ES-I3 (cell line): ENCODE data around the gene INPP4B.

ENCODE experiments used
- H3K36me3 ChIP-seq: 2 replicates; pipeline ENCODE4 v1.6.1; 2013; ENCODE audit warnings: mild to moderate bottlenecking, low read length, control low read depth, moderate library complexity; ENCODE audit not compliant: insufficient read depth
- H3K4me1 ChIP-seq: 2 replicates; pipeline ENCODE4 v1.6.1; 2013; ENCODE audit warnings: mild to moderate bottlenecking, control low read depth, low read length; ENCODE audit not compliant: insufficient read depth
- H3K9ac ChIP-seq: 2 replicates; pipeline ENCODE4 v1.6.1; 2013; ENCODE audit warnings: low read depth, mild to moderate bottlenecking, low read length, moderate library complexity
- H3K9me3 ChIP-seq: 2 replicates; pipeline ENCODE4 v1.6.1; 2013; ENCODE audit warnings: mild to moderate bottlenecking, low read length, moderate library complexity; ENCODE audit not compliant: control insufficient read depth, insufficient read depth

Gene INPP4B

DNA sequence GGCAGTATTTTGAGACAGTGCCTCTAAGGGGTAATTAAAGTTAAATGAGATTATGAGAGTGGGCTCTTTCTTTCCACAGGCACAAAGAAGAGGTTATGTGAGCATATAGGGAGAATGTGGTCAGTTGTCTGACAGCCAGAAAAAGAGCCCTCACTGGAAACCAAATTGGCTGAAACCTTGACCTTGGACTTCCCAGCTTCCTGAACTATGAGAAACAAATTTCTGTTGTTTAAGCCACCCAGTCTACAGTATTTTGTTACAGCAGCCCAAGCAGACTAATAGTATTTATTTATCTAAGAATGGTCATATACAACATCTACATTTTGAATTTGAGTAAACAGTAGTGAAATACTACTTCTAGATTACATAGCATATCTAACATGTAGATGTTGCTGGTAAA is 736.0 kb downstream of the INPP4B start:
- no peak overlapping the region for H3K9ac ChIP-seq
- H3K9me3 ChIP-seq: no peaks in the 10 kb centered on the region
- no peaks in the 10 kb centered on the region for H3K4me1 ChIP-seq
- H3K36me3 ChIP-seq: no peaks in the 10 kb centered on the region

- Histone ChIP-seq H3K9me3 (no peaks in the 10 kb centered on the region), H3K36me3 (no peaks in the 10 kb centered on the region), H3K9ac (no peak overlapping the region), H3K4me1 (no peaks in the 10 kb centered on the region)
Measured at GRCh38 chr4:142104041-142104440, 742.1 kb downstream of the INPP4B start.

DNA sequence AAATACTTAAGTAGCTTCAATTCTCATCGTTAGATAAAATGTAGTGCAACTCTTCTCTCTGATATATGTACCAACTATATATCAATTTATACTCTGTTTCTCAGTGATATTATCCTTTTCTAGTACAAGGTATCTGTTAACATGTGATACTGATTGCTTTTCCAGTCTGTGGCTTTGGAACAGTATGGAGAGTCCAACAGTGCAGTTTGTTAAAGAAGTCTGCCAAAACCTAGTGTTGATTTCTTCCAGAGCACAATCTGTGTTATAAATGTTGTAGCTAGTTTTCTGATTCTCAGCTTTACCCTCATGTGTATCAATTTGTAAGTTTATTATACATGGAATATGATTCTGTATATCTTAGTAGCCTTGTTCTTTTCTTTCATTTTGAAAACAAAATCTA is 744.7 kb downstream of the INPP4B start:
- Histone ChIP-seq H3K4me1 (no peaks in the 10 kb centered on the region), H3K9me3 (no peaks in the 10 kb centered on the region), H3K9ac (no peak overlapping the region), H3K36me3 (no peaks in the 10 kb centered on the region)

GRCh38 chr4:142100941-142101340 is 745.2 kb downstream of the INPP4B start:
- H3K9me3 ChIP-seq: no peaks in the 10 kb centered on the region
- H3K36me3 ChIP-seq: no peaks in the 10 kb centered on the region
- H3K4me1 ChIP-seq: no peaks in the 10 kb centered on the region
- no peak overlapping the region for H3K9ac ChIP-seq

DNA sequence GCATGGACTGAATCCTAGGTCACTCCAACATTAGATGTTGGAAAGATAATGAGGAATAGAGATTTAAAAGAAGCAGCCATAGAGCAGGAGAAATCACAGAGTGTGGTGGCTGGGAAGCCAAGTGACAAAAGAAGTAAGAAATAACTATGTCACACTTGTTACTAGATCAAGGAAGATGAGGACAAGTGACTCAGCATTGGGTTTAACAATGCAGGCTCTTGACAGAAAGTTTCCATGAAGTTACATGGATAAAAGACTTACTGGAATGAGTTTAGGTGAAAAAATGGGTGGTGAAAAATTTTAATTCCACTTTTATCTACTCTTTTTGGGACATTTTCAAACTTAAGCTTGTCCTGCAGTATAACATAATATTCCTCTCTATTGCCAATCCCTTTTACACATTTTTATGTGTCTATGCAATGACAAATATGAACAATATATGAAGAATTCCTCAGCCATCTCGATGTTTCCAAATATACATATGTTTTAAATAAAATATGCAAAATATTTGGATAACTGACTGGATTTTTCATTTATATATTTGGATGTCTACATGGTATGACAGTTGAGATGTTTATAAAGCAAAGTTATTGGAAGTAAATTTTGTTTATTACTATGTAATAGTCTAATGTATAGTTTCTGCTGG is 747.1 kb downstream of the INPP4B start:
- H3K4me1 ChIP-seq: no peaks in the 10 kb centered on the region
- H3K9ac ChIP-seq: no peak overlapping the region
- H3K9me3 ChIP-seq: no peaks in the 10 kb centered on the region
- H3K36me3 ChIP-seq: no peaks in the 10 kb centered on the region

GRCh38 chr4:142098380-142098779 is 747.7 kb downstream of the INPP4B start:
- H3K9ac ChIP-seq: no peak overlapping the region
- H3K36me3 ChIP-seq: no peaks in the 10 kb centered on the region
- no peaks in the 10 kb centered on the region for H3K9me3 ChIP-seq
- no peaks in the 10 kb centered on the region for H3K4me1 ChIP-seq

DNA sequence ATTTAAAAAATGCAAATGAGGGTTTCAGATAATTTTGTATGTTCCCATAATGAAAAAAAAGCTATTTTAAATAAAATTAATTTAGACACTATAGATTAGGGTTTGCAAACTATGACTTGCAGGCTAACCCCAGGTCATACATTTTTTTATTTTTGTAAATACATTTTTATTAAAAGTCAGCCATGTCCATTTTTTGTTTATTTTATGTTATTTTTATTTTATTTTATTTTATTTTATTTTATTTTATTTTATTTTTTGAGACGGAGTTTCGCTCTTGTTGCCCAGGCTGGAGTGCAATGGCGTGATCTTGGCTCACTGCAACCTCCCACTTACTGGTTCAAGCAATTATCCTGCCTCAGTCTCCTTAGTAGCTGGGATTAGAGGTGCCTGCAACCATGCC is 749.1 kb downstream of the INPP4B start:
- no peaks in the 10 kb centered on the region for H3K9me3 ChIP-seq
- no peaks in the 10 kb centered on the region for H3K4me1 ChIP-seq
- H3K36me3 ChIP-seq: no peaks in the 10 kb centered on the region
- no peak overlapping the region for H3K9ac ChIP-seq

DNA sequence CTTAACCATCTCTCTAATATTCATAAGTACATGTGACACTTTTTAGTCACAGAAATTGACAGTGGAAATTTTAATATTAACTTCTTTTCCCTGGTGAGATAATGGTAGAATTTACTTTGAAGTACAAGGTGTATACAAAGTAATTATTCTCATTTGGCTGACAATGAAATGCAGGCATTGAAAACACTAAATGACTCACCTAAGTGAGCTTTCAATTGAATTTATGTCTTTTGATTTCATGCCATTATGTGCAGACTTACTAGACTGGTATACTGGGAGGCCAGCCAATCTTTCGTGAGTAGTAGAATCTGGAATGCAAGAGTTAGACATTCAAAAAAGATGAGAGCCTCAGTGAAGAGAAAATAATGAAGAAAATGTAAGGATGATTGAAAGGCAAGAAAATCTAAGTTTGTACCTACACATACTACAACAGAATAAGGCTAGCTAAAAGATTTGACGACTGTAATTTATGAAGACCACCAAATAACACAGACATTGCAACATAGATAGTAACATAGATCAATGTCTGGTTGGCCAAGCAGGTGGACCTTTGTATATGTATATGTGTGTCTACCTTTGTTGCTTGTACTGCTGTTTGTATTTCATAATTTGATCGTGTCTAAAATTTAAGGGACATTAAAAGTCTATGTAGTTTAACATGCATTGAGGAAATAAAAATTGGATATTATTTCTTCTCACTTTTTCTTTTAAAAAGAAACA is 750.1 kb downstream of the INPP4B start:
- H3K9me3 ChIP-seq: no peaks in the 10 kb centered on the region
- no peaks in the 10 kb centered on the region for H3K36me3 ChIP-seq
- H3K4me1 ChIP-seq: no peaks in the 10 kb centered on the region
- H3K9ac ChIP-seq: no peak overlapping the region

DNA sequence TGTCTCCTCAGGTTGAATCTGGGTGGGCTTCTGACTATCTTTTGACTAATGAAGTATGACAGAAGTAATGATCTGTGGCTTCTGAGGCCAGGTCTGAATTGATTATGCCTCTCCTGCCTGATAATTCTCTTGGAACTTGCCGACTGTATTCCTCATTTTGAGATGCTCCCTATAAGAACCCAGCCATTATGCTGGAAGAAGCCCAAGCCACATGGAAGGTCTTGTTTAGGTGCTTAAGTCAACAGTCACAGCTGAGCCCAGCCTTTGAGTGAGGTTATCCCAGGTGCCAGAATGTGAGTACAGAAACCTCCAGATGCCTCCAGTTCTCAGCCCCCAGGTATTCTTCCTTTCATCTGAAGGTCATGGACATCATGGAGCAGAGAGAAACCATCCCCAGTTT is 753.2 kb downstream of the INPP4B start:
- Histone ChIP-seq H3K9ac (no peak overlapping the region), H3K4me1 (no peaks in the 10 kb centered on the region), H3K36me3 (no peaks in the 10 kb centered on the region), H3K9me3 (no peaks in the 10 kb centered on the region)

- Histone ChIP-seq H3K9me3 (no peaks in the 10 kb centered on the region), H3K36me3 (no peaks in the 10 kb centered on the region), H3K4me1 (no peaks in the 10 kb centered on the region), H3K9ac (no peak overlapping the region)
Measured at GRCh38 chr4:142091691-142092182, 754.4 kb downstream of the INPP4B start.

- Histone ChIP-seq H3K9ac (no peak overlapping the region), H3K4me1 (no peaks in the 10 kb centered on the region), H3K36me3 (no peaks in the 10 kb centered on the region), H3K9me3 (no peaks in the 10 kb centered on the region)
Measured at GRCh38 chr4:142091085-142091513, 755.0 kb downstream of the INPP4B start.

GRCh38 chr4:142088906-142089305 is 757.2 kb downstream of the INPP4B start:
- no peaks in the 10 kb centered on the region for H3K36me3 ChIP-seq
- H3K4me1 ChIP-seq: no peaks in the 10 kb centered on the region
- H3K9me3 ChIP-seq: no peaks in the 10 kb centered on the region
- H3K9ac ChIP-seq: no peak overlapping the region

GRCh38 chr4:142085513-142086292 is 760.4 kb downstream of the INPP4B start:
- H3K36me3 ChIP-seq: no peaks in the 10 kb centered on the region
- no peaks in the 10 kb centered on the region for H3K9me3 ChIP-seq
- no peaks in the 10 kb centered on the region for H3K4me1 ChIP-seq
- H3K9ac ChIP-seq: no peak overlapping the region

- no peaks in the 10 kb centered on the region for H3K4me1 ChIP-seq
- no peak overlapping the region for H3K9ac ChIP-seq
- H3K9me3 ChIP-seq: no peaks in the 10 kb centered on the region
- H3K36me3 ChIP-seq: no peaks in the 10 kb centered on the region
Measured at GRCh38 chr4:142083264-142083663, 762.8 kb downstream of the INPP4B start.

DNA sequence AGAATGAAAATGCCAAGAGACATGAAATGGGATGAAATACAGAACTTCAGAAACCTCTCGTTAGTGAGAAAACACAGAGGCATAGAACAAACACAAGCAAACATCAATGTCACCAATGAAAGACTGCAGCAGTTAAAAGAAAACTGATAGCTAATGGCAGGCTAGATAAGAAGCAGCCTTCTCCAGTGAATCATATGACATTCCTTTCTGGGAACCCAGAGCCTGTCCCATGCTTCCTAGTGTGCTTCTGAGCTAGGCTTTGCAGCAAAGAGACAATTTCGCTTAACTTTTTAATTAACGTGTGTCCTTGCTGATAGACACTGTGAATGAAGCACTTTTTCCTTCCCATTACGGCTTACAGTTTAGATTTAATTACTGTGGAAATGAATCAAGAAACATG is 765.1 kb downstream of the INPP4B start:
- Histone ChIP-seq H3K9me3 (no peaks in the 10 kb centered on the region), H3K9ac (no peak overlapping the region), H3K4me1 (no peaks in the 10 kb centered on the region), H3K36me3 (no peaks in the 10 kb centered on the region)
